Fibroblast of peridontal ligament (primary cell): ENCODE measurements around the gene ZNF32.
"Not testable (repeated sequence)": the region's sequence is repeated elsewhere in the genome, so short reads cannot be mapped to it uniquely, and the experiment has no call there.

Experiments used
- DNase-seq: peaks from one replicate; pipeline ENCODE4 v3.0.0-alpha.2; 2010; ENCODE audit errors: extremely low read depth

ZNF32 gene

DNA sequence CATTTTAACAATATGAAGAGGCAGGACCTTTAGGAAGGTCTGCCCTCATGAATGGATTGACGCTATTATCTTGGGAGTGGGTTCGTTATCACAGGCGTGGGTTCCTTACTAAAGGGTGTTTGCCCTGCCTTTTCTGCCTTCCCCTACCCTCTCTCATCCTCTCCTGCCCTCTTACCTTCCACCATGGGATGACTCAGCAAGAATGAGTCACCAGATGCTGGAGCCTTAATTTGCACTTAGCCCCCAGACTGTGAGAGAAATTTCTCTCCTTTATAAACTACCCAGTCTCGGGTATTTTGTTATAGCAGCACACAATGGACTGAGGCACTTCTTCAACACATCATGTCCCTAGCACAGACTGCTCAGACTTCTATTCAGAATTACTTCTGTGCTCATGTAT lies 31.4 kb upstream of the ZNF32 start:
- no peak for DNase-seq

DNA sequence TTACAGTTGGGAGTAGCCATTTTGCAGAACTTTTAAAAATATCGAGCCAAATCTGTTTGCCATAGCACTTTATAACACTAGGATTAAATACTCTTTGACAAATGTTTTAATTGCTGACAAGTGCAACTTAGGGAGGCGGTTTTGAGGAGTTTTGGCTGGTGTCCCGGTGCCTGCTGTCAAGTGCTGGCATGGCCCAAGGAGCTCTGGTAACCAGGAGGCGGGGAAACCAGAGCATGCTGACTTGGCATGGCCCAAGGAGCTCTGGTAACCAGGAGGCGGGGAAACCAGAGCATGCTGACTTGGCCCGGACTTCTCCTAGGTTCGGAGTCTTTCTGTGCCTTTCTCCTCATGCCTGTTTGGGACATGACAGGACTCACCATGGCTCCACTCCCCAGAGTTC lies 30.8 kb upstream of the ZNF32 start:
- no peak for DNase-seq

DNA sequence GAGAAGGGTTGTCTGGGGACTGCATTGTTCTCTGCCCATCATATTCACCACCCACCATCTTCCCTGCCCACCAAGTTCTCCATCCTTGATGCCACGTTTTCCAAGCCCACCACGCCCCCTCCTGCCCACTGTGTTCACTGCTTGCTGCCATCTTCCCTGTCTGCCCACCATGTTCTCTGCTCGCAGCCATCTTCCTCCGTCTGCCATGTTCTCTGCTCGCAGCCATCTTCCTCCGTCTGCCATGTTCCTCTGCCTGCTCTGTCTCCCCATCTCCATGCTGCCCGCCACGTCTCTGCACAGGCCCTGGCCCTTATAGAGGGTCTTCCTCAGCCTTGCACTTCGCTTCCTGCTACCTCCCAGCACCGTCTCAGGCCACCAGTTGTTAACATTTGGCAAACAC lies 30.0 kb upstream of the ZNF32 start:
- DNase-seq, result no peak

DNA sequence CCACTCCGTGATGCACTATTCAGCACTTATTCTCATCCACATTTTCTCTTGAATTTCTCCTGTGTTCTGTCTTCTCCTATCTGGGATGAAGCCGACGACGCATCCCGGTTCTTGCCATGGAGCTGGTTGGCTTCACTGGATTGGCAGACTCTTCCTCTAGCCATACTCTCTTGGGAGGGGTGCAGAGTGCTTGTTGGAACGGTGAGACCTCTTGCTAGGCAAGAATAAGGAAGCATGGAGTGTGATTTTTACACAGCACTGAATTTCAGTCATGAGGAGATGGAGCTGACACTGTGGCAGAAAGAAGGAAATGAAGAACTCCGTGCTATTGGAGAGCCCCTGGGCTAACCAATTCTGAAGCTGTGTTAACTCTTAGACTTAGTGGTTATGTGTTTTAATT lies 28.2 kb upstream of the ZNF32 start:
- DNase-seq, result no peak

DNA sequence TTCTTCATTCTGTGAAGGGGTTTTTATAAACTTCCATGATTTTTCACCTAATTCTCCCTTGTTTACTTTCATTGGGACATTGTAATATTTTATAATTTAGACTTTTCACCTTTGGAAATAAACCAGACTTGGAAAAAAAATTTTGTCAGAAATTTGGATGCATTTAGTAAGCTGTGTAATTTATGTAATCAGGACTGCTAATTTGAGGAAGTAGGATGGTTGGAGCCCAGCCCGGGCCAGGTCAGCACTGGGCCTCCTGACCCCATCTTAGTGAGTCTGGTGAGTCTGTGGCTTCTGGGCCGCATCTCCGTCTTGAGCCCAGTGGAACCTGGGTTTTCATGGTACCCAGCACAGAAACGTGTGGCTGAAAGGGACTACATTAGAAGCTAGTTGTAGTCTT lies 27.6 kb upstream of the ZNF32 start:
- DNase-seq, result no peak

DNA sequence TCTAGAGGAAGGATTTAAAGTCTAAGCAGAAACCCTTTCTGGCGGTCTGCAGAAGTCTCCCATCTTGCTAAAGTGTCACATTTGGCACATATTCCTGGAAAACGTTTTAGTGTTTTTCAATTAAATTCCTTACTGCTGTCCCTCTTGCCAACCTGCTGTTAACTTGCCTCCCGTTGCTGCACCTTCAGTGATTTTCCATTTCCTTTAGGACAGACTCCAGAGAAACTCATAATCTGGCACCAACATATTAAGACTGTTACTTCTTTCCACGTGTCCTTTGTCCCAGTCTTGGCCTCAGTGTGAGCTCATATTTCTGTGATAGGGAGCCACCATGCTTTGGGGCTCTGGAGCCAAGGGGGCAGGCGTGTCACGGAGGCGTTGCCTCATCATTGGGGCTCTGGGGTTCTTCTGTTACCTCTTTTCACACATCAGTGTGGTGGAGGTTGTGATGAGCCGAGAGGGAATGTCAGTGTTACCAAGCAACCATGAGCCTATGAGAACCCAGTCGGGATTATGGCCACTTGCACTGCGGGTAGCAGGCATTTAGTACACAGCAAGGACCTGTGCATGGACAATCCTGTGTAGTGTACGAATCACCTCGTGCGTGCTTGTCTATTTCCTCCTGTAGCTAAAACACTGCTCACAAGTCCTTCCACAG lies 26.0 kb upstream of the ZNF32 start:
- no peak for DNase-seq

DNA sequence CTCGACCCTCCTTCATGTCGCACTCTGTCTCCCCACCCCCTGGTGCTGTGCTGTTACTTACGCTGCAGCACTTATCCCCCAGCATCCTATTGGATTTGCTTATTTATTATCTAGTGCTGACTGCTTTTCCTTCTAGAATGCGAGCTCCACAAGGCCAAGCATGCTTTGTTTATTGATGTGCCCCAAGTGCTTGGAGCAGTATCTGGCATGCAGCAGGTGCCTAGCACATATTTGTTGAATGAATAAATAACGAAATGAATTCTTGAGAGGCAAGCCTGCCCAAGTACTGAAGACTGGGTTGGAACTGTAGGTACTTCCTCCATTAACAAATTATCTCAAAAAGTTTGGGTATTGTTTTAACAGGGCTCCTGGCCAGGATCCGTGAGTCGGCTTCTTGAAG lies 24.8 kb upstream of the ZNF32 start:
- DNase-seq, result no peak

DNA sequence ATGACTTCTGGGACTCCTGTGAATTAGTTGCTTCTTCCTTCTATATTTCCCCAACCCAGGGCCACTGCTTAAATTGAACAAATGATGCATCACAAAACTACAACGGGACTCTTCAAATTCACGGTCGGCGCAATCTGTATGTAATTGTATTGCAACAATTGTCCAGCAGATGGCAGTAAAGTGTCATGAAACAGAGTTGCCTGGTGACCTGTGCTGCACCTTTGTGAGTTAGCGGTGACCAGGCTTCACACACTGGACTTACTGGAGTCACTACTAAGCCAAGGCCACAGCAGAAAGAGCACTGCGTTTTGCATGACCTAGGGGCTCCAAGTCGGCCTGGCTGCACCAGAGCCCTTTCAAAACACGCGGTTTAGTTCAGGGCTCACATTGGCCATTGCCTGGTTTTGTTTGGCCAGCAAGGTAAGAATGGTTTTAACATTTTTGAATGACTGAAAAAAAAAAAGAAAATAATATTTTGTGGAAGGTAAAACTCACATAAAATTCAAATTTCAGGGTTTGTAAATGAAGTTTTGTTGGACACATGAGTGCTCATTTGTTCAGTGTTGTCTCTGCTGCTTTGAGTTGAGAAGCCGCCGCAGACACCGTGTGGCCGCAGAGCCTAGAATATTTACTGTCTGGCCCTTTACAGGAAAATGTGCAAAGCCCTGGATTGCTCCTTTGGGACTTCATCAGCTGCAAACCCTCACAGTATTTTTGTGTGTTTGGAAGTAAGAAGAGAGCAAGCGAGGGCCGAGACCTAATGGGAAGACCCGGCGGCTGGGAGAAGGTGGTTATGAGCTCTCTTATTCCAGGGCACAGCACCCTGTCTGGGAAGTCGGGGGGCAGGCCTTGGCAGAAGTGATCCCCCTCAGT lies 23.2 kb upstream of the ZNF32 start:
- DNase-seq, result peak; percentile 84

DNA sequence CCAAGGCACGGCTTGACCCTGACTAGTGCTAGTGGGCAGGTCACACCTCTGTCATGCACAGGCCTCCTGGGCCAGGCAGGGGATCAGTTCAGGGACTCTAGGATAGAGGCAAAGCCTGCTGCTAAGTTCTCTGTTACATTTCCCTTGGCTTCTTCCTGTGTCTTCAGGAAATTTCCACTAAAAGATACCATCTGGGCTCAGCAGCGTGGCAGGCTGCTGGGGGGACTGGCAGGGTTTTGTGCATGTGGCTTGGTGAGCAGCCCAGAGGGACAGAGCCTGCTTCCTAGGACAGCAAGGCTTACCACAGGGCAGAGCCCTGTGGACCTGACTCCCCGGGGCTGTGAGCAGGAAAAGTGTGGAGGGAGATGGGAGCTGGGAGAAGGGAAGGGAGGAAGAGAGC lies 20.7 kb upstream of the ZNF32 start:
- DNase-seq, result no peak

DNA sequence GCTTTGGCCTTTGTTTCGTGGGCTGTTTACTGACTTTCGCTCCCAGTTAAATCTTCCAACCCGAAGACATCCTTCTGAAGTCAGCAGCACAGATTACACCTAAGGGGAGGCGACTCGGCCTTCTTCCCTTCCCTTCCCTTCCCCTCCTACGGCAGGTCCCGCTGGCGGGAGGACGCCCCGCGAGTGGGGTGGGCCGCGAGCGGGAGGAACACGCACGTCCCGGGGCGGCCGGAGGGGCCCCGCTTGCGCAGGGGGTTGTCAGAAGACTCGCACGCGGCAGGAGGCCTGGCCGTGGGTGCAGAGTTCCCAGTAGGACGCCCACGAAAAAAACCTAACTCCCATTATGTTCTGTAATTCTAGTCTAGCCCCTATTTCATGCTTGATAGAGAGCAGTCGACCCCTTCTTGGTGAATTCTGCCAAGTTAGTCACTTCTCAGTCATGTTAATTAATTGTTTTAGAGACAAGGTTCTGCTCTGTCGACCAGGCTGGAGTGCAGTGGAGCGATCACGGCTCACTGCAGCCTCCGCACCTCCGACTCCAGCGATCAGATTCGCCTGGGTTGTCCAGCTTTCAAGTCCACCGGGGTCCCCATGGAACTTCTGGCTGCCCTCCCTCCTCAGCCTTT lies 19.2 kb upstream of the ZNF32 start:
- DNase-seq, result no peak

DNA sequence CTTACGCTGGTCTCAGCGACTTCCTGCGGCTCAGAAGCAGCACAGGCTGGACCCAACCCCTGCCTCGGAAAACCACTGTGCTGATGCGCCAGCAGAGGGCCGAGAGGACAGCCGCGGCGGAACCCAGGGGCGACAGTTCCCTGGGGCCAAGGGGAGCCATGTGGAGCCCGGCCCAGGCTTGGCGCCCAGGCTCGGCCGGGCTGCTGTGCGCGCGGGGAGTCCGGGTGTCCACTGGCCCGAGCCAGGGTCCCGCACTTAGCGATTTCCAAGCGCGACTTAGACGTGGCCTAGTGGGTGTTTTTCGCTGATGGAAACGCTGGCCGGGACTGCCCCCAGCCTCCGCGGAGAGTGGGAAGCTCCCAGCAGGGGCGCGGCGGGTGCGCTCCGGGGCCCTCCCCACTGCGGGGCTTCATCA lies 18.6 kb upstream of the ZNF32 start:
- DNase-seq, result no peak

DNA sequence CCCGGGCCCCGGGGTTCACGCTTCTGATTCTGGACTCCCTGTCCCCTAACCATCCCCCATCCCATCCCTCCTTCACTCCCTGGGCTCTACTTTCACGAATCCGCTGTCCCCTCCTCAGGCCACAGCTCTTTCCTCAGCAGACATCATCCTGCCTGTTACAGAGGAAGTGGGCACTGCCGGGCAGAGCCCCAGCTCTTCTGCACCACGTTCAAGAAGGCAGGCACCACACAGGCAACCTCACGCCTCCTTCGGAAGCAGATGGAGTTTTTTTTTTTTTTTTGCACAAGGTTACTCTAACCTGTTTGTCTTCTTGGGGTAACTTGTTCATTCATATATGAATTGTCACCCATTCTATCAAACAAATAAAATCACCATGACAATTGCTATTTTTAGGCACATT lies 17.9 kb upstream of the ZNF32 start:
- DNase-seq, result no peak

DNA sequence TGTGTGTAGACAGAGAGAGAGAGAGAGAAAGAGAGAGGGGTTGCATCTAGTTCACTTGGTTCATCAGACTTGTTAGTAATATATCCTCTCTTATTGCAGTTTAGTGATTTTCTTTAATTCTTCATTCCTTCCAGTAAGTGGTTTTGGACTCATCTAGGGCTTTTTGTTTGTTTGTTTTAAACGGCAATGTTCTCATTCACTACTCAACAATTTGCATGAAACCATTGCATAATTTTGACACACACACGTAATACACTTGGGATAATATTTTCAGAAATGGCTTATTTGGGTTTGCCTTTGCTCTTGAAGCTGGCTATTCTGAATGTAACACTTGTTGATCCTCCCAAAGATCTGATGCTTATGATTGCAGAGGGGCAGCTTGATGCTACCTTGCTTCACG lies 16.4 kb upstream of the ZNF32 start:
- peak; percentile 32 for DNase-seq

DNA sequence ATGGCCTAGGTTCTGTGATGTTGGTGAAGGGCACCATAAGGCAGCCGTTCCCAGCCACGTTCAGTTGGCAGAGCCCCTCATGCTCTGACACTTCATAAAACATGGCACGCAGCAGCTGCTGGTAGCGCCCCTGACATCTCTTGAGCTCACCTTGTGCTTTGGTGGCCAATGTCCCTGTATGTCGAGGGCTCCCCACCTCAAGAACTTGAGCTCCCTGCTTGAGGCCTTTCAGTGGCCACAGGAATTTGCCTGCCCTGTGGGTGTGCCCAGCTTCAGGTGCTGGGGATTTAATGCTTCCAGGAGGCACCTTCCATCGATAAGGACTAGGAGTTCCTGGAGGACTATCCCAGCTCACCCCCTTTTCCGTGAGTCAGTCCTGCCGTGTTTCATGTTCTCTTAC lies 9.5 kb upstream of the ZNF32 start:
- no peak for DNase-seq

DNA sequence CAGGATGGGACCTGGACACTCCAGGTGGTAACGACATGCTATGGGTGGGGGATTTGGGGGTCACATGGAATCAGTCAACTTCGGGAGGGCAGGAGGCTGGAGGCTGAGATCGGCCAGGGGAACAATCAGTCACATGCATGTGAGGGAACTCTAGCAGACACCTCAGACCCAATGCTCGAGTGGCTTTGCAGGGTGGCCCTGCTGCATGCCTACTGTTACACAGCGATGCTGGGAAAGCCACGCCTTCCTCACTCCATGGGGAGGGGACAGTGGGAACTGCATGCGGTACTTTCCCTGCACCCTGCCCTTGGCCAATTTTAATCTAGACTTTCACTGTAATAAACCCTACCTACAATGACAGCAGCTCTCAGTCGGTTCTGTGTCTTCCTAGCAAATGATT lies 6.6 kb upstream of the ZNF32 start:
- DNase-seq, result no peak

DNA sequence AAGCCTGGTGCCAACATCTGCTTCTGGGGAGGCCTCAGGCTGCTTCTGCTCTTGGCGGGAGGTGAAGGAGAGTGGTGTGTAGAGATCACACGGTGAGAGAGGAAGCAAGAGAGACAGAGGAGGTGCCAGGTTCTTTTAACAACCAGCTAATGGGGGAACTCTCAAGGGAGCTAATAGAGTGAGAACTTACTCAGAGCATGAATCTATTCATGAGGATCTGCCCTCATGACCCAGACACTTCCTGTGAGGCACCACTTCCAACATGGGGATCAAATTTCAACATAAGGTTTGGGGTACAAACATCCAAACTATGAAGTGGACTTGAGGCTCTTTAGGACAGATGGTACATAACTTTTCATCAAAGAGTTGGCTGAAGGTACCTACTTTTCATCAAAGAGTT lies 5.1 kb upstream of the ZNF32 start:
- no peak for DNase-seq

DNA sequence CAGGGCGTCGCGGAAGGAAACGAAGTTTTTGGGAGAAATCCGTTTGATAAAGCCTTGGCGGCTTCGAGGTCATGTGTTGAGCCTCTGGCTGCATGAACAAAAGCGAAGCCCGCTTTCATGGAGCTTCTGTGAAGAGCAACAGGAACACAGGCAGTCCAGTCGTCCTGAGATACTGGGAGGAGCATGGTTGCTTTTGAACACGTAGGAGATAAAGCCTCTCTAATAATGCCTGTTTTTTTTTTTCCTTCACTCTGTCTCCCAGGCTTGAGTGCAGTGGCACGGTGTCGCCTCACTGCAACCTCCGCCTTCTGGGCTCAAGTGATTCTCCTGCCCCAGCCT lies 473 bp upstream of the ZNF32 start:
- peak; percentile 54 for DNase-seq

DNA sequence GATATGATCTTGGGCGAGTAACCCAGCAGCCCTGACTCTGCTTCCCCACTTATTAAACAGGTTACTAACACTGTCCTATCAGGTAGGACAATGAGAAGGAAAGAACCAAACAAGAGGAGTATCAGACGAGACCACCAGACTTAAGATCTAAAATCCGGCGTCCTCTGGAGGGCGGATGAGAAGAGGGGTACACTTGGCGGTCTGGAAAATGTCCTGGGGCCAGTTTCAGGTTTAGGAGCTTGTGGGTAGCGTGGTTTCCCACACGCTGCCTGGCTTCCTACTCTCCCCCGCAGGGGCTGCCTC lies 635 bp downstream of the ZNF32 start:
- peak; percentile 29 for DNase-seq

DNA sequence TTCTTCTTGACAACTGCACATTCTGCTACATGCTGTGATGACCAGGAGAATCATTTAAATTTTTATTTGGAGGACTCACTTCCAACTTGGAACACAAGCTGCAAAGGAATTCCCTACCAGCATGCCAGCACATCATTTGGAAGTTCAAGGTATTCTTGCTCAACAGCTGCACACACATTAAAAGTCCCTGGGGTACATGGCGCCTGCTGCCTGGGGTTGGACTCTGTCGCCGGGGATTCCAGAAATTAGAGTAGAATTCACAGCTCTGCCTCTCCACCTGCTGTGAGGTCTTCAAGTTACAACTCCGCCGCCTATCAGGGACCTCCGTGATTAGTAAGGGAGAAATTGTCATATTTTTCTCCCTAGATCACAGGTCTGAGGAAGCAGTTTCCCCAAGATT lies 1.1 kb downstream of the ZNF32 start:
- no peak for DNase-seq

DNA sequence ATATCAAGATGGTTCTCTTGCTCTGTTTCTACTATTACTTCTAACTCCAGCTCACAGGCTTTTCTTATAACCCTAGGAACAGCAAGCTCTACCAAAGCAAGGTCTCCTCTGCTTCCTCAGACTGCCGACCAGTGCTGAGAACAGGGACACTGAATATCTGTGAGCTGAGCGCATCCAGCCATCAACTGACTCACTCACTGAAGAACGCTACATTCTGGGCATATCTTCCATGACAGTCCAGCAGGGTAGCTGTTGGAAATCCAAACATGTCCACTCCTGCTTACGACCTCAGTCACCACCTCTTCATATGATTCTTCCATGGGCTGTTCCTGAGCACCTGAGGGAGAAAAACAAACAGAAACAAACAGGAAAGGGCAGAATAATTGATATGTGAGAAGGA lies 2.8 kb downstream of the ZNF32 start:
- no peak for DNase-seq

DNA sequence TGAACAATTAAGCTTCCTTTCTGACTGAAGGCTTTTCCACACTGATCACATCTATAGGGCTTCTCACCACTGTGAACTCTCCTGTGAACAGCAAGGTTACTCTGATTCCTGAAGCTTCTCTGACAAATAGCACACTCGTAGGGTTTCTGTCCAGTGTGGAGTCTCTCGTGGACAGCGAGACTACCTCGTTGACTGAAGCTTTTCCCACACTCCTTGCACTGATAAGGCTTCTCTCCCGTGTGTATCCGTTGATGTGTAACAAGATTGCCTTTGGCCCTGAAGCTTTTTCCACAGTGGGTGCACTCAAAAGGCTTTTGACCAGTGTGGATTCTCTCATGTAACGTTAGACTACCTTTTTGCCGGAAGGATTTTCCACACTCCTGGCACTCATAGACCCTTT lies 4.4 kb downstream of the ZNF32 start:
- peak; percentile 20 for DNase-seq

DNA sequence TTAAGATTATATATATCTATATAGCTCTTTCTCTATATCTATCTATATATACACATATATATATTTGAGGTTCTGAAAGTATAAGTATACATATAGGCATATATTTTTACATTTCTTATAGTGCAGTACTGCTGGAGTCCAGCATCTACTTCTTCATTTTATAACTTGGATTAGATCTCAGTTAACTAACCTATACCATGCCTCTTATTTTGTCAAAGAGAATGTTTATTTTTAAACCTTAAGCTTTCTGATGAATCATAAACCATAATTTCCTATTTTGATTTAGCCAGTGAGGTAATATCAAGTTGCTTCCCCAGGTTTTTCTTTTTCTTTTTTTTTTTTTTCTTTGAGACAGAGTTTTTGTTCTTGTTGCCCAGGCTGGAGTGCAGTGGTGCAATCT lies 8.1 kb downstream of the ZNF32 start:
- no peak for DNase-seq

DNA sequence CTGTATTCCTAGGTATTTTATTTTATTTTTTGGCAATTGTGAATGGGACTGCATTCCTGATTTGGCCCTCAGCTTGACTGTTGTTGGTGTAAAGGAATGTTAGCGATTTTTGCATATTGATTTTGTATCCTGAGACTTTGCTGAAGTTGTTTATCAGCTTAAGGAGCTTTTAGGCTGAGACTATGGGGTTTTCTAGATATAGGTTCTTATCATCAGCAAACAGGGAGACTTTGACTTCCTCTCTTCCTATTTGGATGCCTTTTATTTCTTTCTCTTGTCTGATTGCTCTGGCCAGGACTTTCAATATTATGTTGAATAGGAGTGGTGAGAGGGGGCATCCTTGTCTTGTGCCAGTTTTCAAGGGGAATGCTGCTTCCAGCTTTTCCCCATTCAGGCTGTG lies 12.9 kb downstream of the ZNF32 start:
- DNase-seq, result not testable (repeated sequence)
